Measurements from ENCODE around the gene REC8. TPM values are rescaled to one million over a fixed set of nuclear protein-coding genes. Genes with fewer than 3 reads are reported as not detected.

The REC8 gene
- total and polyA plus RNA-seq, 2 of the 13 experiments (the other 11 are each of a cell fraction or from before 2014, with no cell fraction given), result 3.4 to 14.7 TPM

DNA sequence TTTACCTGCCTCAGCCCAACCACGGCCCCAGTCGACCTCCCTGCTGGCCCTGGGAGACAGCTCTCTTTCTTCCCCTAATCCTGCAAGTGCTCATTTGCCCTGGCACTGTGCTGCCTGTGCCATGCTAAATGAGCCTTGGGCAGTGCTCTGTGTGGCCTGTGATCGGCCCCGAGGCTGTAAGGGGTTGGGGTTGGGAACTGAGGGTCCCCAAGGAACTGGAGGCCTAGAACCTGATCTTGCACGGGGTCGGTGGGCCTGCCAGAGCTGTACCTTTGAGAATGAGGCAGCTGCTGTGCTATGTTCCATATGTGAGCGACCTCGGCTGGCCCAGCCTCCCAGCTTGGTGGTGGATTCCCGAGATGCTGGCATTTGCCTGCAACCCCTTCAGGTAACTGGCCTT is 21.8 kb upstream of the REC8 start:
- DNase-seq (ENCODE audit: low spot score) (no peak), ATAC-seq (no peak), FAIRE-seq (no peak)
- Histone ChIP-seq H3K27me3 (ENCODE audit: control insufficient read depth in 1 of 2, insufficient read depth in 2 of 2, low read length in 2 of 2) (peaks cover 0 to 3% of the 10 kb centered on the region in 2 experiments; a peak in 1 of 5 replicates), H3K4me2 (ENCODE audit: low read depth, low read length) (no peak overlapping the region), H3K4me3 (replicated peaks in 1 of 3; ENCODE audit: insufficient read depth in 1 of 3, low read depth in 2 of 3, low read length in 3 of 3) (no peak overlapping the region), H4K20me1 (ENCODE audit: insufficient read depth, low read length) (peaks cover 7% of the 10 kb centered on the region), H3K36me3 (replicated peaks in 1 of 2; ENCODE audit: control insufficient read depth in 1 of 2, insufficient read depth in 2 of 2, low read length in 2 of 2) (peaks cover 36 to 44% of the 10 kb centered on the region in 2 experiments), H3K9me3 (ENCODE audit: low read length) (no peaks in the 10 kb centered on the region), H3K79me2 (ENCODE audit: insufficient read depth, low read length) (peaks cover 34% of the 10 kb centered on the region), H3K9ac (ENCODE audit: insufficient read depth, low read depth, low read length) (no peak overlapping the region), H3K4me1 (ENCODE audit: insufficient read depth, low read length) (peaks cover 31% of the 10 kb centered on the region), H2AFZ (ENCODE audit: low read length) (no peak overlapping the region), H3K27ac (ENCODE audit: extremely low read length, insufficient read depth, low read length) (no peak overlapping the region)
- CTCF ChIA-PET (ENCODE audit: low intra/inter-chr PET ratio, low total read pairs), result no interaction called here
- peak; percentile 9; the same call in 1 of the 2 replicates for TF ChIP-seq HCFC1 (IDR thresholded peaks at IDR 0.05; ENCODE audit: low read depth, low read length)
- TF ChIP-seq AGO2 (optimal IDR thresholded peaks at IDR 0.05; ENCODE audit: low read depth, low read length), result peak; percentile 65
- 0 out of 2 replicates have a peak, but pooled peaks have one; percentile 17 for TF ChIP-seq RBFOX2 (IDR thresholded peaks at IDR 0.05; ENCODE audit: low read depth, low read length)
- TF ChIP-seq, protein P1, sequence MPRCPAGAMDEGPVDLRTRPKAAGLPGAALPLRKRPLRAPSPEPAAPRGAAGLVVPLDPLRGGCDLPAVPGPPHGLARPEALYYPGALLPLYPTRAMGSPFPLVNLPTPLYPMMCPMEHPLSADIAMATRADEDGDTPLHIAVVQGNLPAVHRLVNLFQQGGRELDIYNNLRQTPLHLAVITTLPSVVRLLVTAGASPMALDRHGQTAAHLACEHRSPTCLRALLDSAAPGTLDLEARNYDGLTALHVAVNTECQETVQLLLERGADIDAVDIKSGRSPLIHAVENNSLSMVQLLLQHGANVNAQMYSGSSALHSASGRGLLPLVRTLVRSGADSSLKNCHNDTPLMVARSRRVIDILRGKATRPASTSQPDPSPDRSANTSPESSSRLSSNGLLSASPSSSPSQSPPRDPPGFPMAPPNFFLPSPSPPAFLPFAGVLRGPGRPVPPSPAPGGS (CRISPR knock-in tag; IDR thresholded peaks at IDR 0.05), result no peak
- no peak for TF ChIP-seq BRCA1 (CRISPR knock-in tag; IDR thresholded peaks at IDR 0.05)
- TF ChIP-seq CHD2 (IDR thresholded peaks at IDR 0.05; ENCODE audit: low read depth, low read length), result 0 out of 2 replicates have a peak, but pooled peaks have one; percentile 25
- TF ChIP-seq ZNF768 (CRISPR knock-in tag; IDR thresholded peaks at IDR 0.05), result peak; percentile 27; the same call in 1 of the 2 replicates
- TF ChIP-seq NCOA2 (CRISPR knock-in tag; IDR thresholded peaks at IDR 0.05), result no peak
- TF ChIP-seq, protein P2, sequence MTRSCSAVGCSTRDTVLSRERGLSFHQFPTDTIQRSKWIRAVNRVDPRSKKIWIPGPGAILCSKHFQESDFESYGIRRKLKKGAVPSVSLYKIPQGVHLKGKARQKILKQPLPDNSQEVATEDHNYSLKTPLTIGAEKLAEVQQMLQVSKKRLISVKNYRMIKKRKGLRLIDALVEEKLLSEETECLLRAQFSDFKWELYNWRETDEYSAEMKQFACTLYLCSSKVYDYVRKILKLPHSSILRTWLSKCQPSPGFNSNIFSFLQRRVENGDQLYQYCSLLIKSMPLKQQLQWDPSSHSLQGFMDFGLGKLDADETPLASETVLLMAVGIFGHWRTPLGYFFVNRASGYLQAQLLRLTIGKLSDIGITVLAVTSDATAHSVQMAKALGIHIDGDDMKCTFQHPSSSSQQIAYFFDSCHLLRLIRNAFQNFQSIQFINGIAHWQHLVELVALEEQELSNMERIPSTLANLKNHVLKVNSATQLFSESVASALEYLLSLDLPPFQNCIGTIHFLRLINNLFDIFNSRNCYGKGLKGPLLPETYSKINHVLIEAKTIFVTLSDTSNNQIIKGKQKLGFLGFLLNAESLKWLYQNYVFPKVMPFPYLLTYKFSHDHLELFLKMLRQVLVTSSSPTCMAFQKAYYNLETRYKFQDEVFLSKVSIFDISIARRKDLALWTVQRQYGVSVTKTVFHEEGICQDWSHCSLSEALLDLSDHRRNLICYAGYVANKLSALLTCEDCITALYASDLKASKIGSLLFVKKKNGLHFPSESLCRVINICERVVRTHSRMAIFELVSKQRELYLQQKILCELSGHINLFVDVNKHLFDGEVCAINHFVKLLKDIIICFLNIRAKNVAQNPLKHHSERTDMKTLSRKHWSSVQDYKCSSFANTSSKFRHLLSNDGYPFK (CRISPR knock-in tag; IDR thresholded peaks at IDR 0.05; ENCODE audit: borderline replicate concordance), result 0 out of 2 replicates have a peak, but pooled peaks have one; percentile 10
- TF ChIP-seq ZNF552 (CRISPR knock-in tag; IDR thresholded peaks at IDR 0.05; ENCODE audit: borderline replicate concordance), result no peak; the same call in 1 of the 2 replicates
- POLR2A ChIA-PET, result interaction anchor here (1.0 to 8.5 kb wide), 4 partner anchors 9 to 55 kb away, joined by 3 to 233 read pairs (median 102); partner anchors contain the start of genes DCAF11, EMC9, IRF9 and NRL
- no TSS peak for BruUV-seq (replicated peaks)
- in situ Hi-C loops (cut with HindIII; ENCODE audit: extremely low pct_ligation_motif_present, low pct_unique_long_range_greater_than_20kb), result no loop called here
- 96% methylated on average over 9 of the region's 9 CpGs for WGBS (ENCODE audit: low lambda C conversion rate)
- intact Hi-C loops (cut with micrococcal nuclease; ENCODE audit: unreplicated experiment), result no loop called here

Data from HepG2 (cell line).